ENCODE results near the gene UBE4B. TPM values are rescaled to one million over a fixed set of nuclear protein-coding genes. Genes with fewer than 3 reads are reported as not detected.
"Not testable (repeated sequence)": the region's sequence is repeated elsewhere in the genome, so short reads cannot be mapped to it uniquely, and the experiment has no call there.

The UBE4B gene
- total and polyA plus RNA-seq, 2 of the 4 experiments (the other 2 are of a cell fraction): 26.5 to 39.3 TPM

DNA sequence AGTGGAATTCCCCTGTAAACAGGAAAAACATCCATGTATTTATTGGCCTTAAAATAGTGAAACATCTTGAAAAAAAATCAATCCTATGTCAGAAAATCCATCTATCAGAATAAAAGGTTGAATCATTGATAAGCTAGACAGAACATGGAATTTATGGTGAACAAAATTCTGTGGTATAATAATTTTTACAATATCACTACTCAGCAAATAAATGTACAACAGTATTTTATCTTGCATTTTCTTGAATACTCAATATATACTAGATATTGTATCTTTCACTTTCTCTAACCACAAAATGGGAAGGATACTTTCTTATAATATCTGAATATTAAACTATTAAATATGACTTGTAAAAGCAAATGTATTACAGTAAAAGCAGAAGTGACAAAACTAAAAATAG is 5.7 kb upstream of the UBE4B start:
- Histone ChIP-seq H4K91ac (ENCODE audit: insufficient read depth, low read depth, low read length) (no peak overlapping the region), H2BK5ac (ENCODE audit: low read depth, low read length, poor library complexity, severe bottlenecking) (no peak overlapping the region), H2BK20ac (ENCODE audit: low read depth, low read length) (no peak overlapping the region), H3K9me1 (ENCODE audit: insufficient read depth, low read length) (no peaks in the 10 kb centered on the region), H2AK9ac (replicated peaks; ENCODE audit: low read depth, low read length, poor library complexity) (no peak overlapping the region), H3K27me3 (ENCODE audit: control insufficient read depth, insufficient read depth, low read length) (no peaks in the 10 kb centered on the region), H4K20me1 (ENCODE audit: insufficient read depth, low read length) (no peaks in the 10 kb centered on the region), H2AFZ (replicated peaks; ENCODE audit: low read length, poor library complexity) (no peak overlapping the region), H3K14ac (replicated peaks; ENCODE audit: low read depth, low read length) (no peak overlapping the region), H3K23ac (ENCODE audit: low read depth, low read length) (no peak overlapping the region), H3K9ac (ENCODE audit: low read depth, low read length) (no peak overlapping the region), H3K36me3 (ENCODE audit: control insufficient read depth, insufficient read depth, low read length) (no peaks in the 10 kb centered on the region), H3K4ac (ENCODE audit: low read depth, low read length) (no peak overlapping the region), H3K79me1 (ENCODE audit: low read depth in 1 of 2, low read length in 2 of 2) (no peaks in the 10 kb centered on the region), H2BK120ac (ENCODE audit: low read depth, low read length) (no peak overlapping the region), H3K4me1 (ENCODE audit: control insufficient read depth, insufficient read depth, low read length) (peaks cover 3% of the 10 kb centered on the region; the same call in 1 of the 2 replicates), H3K27ac (ENCODE audit: insufficient read depth, low read length) (no peak overlapping the region), H3K18ac (ENCODE audit: low read depth, low read length) (no peak overlapping the region), H3K4me2 (ENCODE audit: low read depth, low read length) (no peak overlapping the region), H3K56ac (ENCODE audit: extremely low read depth, insufficient read depth, low read length) (no peak overlapping the region), H4K8ac (ENCODE audit: low read depth in 2 of 2, low read length in 2 of 2) (no peak overlapping the region), H3K9me3 (ENCODE audit: control insufficient read depth, insufficient read depth, low read length) (no peaks in the 10 kb centered on the region), H3K4me3 (ENCODE audit: insufficient read depth, low read depth, low read length) (no peak overlapping the region), H4K5ac (ENCODE audit: low read depth, low read length) (no peak overlapping the region), H2AK5ac (ENCODE audit: low read depth, low read length) (no peak overlapping the region), H2BK15ac (ENCODE audit: low read depth, low read length) (no peak overlapping the region)
- no peak for DNase-seq
- dilution Hi-C loops (cut with HindIII; ENCODE audit: low sequenced_read_pairs, unreplicated experiment): no loop called here
- POLR2A ChIA-PET (ENCODE audit: unreplicated experiment): no interaction called here
- TF ChIP-seq MAFK (IDR thresholded peaks at IDR 0.05; ENCODE audit: low read depth, low read length) (peak; percentile 46), RCOR1 (IDR thresholded peaks at IDR 0.05; ENCODE audit: insufficient replicate concordance, low read length) (no peak)
- no TSS peak for BruUV-seq (replicated peaks)
- no peak for ATAC-seq (ENCODE audit: low read depth)
- CTCF ChIA-PET: no interaction called here
- intact Hi-C loops (cut with micrococcal nuclease): no loop called here
- in situ Hi-C loops (cut with MboI; ENCODE audit: low sequenced_read_pairs): no loop called here

DNA sequence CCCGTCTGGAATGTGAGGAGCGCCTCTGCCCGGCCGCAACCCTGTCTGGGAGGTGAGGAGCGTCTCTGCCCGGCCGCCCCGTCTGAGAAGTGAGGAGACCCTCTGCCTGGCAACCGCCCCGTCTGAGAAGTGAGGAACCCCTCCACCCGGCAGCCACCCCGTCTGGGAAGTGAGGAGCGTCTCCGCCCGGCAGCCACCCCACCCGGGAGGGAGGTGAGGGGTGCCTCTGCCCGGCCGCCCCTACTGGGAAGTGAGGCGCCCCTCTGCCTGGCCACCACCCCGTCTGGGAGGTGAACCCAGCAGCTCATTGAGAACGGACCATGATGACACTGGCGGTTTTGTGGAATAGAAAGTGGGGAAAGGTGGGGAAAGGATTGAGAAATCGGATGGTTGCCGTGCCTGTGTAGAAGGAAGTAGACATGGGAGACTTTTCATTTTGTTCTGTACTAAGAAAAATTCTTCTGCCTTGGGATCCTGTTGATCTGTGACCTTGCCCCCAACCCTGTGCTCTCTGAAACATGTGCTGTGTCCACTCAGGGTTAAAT is 3.7 kb upstream of the UBE4B start:
- CTCF ChIA-PET; H2AK9ac ChIP-seq (replicated peaks; ENCODE audit: low read depth, low read length, poor library complexity); H2BK120ac ChIP-seq (ENCODE audit: low read depth, low read length); H2BK5ac ChIP-seq (ENCODE audit: low read depth, low read length, poor library complexity, severe bottlenecking); POLR2A ChIA-PET (ENCODE audit: unreplicated experiment); H4K91ac ChIP-seq (ENCODE audit: insufficient read depth, low read depth, low read length); H3K9me1 ChIP-seq (ENCODE audit: insufficient read depth, low read length); H2BK15ac ChIP-seq (ENCODE audit: low read depth, low read length); BruUV-seq (replicated peaks); H3K4ac ChIP-seq (ENCODE audit: low read depth, low read length); in situ Hi-C loops (cut with MboI; ENCODE audit: low sequenced_read_pairs); H4K8ac ChIP-seq (ENCODE audit: low read depth in 2 of 2, low read length in 2 of 2); intact Hi-C loops (cut with micrococcal nuclease); H3K27me3 ChIP-seq (ENCODE audit: control insufficient read depth, insufficient read depth, low read length); H4K5ac ChIP-seq (ENCODE audit: low read depth, low read length); dilution Hi-C loops (cut with HindIII; ENCODE audit: low sequenced_read_pairs, unreplicated experiment); H4K20me1 ChIP-seq (ENCODE audit: insufficient read depth, low read length); H3K27ac ChIP-seq (ENCODE audit: insufficient read depth, low read length); H3K79me1 ChIP-seq (ENCODE audit: low read depth in 1 of 2, low read length in 2 of 2); H2BK20ac ChIP-seq (ENCODE audit: low read depth, low read length); H2AK5ac ChIP-seq (ENCODE audit: low read depth, low read length); H3K9me3 ChIP-seq (ENCODE audit: control insufficient read depth, insufficient read depth, low read length); H3K9ac ChIP-seq (ENCODE audit: low read depth, low read length); ATAC-seq (ENCODE audit: low read depth); H2AFZ ChIP-seq (replicated peaks; ENCODE audit: low read length, poor library complexity); H3K36me3 ChIP-seq (ENCODE audit: control insufficient read depth, insufficient read depth, low read length); H3K4me2 ChIP-seq (ENCODE audit: low read depth, low read length); H3K23ac ChIP-seq (ENCODE audit: low read depth, low read length); H3K4me1 ChIP-seq (ENCODE audit: control insufficient read depth, insufficient read depth, low read length); H3K56ac ChIP-seq (ENCODE audit: extremely low read depth, insufficient read depth, low read length); H3K4me3 ChIP-seq (ENCODE audit: insufficient read depth, low read depth, low read length); H3K14ac ChIP-seq (replicated peaks; ENCODE audit: low read depth, low read length); DNase-seq; H3K18ac ChIP-seq (ENCODE audit: low read depth, low read length): not testable (repeated sequence)
- WGBS, 2 experiments (ENCODE audit: extremely low coverage in 2 of 2, insufficient read length in 1 of 2): 73% methylated on average over 3 of the region's 24 CpGs; no CpG with 5 or more reads in 1 of the 2 experiments
